Measurements from ENCODE around the gene KRI1. TPM values are rescaled to one million over a fixed set of nuclear protein-coding genes. Genes with fewer than 3 reads are reported as not detected.
"Not testable (repeated sequence)": the region's sequence is repeated elsewhere in the genome, so short reads cannot be mapped to it uniquely, and the experiment has no call there.

The KRI1 gene
- total RNA-seq, 1 donor from 2014 or later, result 10.4 TPM

DNA sequence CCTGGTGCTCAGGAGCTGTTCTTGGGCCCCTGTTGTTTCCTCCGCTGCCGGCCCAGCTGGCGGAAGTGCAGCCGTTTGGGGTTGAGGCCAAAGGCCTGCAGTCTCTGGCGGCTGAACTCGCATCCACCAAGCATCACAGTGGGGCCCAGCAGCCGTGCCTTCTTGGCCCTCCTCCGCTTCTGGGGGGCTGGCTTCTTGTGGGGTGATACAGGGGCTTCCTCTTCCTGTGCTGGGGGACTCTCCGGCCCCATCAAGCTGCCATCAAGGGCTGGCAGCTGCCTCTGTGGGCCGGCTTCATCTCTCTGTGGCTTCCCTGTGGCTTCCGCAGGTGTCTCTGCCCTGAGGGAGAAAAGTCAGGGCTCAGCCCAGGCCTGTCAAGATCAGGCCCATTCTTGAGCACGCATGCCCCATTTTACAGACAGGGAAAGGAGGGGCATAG lies 11.8 kb downstream of the KRI1 start:
- ATAC-seq (ENCODE audit: poor library complexity) (peak; percentile 6), DNase-seq (no peak)
- intact Hi-C loops (cut with DNase I), result no loop called here

DNA sequence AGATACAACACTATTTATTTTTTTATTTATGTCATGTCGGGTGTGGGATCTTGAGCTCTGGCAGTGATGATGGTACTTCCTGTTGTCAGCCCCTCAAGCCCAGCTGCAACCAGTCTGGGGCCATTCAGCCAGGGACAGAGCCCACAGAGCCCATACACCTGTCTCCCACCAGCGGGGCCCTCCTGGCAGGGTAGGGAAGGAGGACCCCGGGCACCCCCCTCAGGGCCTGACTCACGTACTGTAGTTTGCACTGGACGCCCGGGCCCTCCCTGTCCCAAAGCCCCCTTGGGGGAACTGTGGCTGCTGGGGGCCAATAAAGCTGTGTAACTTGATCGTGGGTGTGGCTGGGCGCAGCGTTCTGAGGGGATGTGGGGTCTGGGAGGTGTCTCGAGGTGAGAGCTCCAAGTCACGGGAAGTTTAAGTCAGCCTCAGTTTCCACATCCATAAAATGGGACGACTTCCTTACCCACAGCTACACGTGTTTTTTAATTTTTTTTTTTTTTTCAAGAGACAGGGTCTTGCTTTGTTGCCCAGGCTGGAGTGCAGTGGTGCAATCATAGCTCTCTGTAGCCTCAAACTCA lies 12.6 kb downstream of the KRI1 start:
- intact Hi-C loops (cut with DNase I), result no loop called here
- ATAC-seq (ENCODE audit: poor library complexity) (peak; percentile 13), DNase-seq (no peak)

GRCh38 chr19:10552510-10553053 lies 13.2 kb downstream of the KRI1 start:
- peak; percentile 18 for ATAC-seq (ENCODE audit: poor library complexity)
- no peak for DNase-seq
- intact Hi-C loops (cut with DNase I), result no loop called here

- no peak for ATAC-seq (ENCODE audit: poor library complexity)
- intact Hi-C loops (cut with DNase I), result no loop called here
- no peak for DNase-seq
Observed at GRCh38 chr19:10551698-10552301, 14.0 kb downstream of the KRI1 start.

GRCh38 chr19:10551006-10551405 lies 14.8 kb downstream of the KRI1 start:
- intact Hi-C loops (cut with DNase I); DNase-seq; ATAC-seq (ENCODE audit: poor library complexity): not testable (repeated sequence)

GRCh38 chr19:10550336-10550735 lies 15.5 kb downstream of the KRI1 start:
- intact Hi-C loops (cut with DNase I), result no loop called here
- ATAC-seq (ENCODE audit: poor library complexity), result no peak
- DNase-seq, result no peak

DNA sequence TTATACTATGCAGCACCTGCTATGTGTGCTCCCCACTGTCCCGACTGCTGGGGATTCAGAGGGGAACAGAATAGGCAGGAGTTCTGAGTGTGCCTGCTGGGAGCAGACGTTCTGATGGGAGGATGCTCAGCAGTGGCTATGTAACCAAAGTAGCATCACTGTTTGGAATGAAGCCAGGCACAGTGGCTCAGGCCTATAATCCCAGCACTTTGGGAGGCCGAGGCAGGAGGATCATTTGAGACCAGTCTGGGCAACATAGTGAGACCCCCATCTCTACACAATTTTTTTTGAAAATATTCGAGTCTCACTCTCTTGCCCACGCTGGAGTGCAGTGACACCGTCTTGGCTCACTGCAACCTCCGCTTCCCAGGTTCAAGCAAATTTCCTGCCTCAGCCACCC lies 16.1 kb downstream of the KRI1 start:
- no peak for ATAC-seq (ENCODE audit: poor library complexity)
- intact Hi-C loops (cut with DNase I), result no loop called here
- DNase-seq, result no peak

DNA sequence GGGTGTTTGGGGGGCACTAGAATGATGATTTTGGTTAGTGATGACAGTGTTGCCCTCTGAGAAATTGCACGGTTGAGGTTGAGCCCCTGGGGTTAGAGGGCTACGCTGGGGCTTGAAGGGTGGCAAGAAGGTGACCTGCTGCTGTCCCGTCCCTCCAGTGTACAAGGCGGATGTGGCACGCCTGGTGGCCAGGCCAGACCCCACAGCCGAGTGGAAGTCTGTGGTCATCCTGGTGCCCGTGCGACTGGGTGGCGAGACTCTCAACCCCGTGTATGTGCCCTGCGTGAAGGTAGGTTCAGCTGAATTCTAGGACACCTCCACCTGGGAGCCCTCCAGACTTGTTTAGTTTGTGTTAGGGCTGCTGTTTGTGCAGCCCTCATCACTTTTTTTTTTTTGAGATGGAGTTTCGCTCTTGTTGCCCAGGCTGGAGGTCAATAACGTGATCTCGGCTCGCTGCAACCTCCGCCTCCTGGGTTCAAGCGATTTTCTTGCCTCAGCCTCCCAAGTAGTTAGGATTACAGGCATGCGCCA lies 17.0 kb downstream of the KRI1 start:
- intact Hi-C loops (cut with DNase I), result no loop called here
- DNase-seq (no peak), ATAC-seq (ENCODE audit: poor library complexity) (no peak)

GRCh38 chr19:10546817-10547216 lies 19.0 kb downstream of the KRI1 start:
- DNase-seq, result no peak
- ATAC-seq (ENCODE audit: poor library complexity), result no peak
- intact Hi-C loops (cut with DNase I), result no loop called here

DNA sequence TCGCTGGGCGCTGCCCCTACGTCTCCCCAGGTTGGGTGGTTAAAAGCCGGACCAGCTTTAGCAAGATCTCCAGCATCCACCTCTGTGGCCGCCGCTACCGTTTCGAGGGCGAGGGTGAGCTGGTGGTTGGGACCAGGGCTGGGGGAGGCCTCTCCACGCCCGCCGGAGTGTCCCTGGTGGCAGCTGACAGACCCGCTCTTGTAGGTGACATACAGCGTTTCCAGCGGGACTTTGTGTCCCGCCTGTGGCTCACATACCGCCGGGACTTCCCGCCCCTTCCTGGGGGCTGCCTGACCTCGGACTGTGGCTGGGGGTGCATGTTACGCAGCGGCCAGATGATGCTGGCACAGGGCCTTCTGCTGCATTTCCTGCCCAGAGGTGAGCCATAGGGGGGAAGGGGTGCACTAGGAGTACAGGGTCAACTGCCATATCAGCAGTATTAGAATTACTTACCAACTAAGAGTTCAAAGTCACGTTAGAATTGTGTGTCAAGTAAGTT lies 21.0 kb downstream of the KRI1 start:
- intact Hi-C loops (cut with DNase I), result no loop called here
- ATAC-seq (ENCODE audit: poor library complexity), result no peak
- DNase-seq, result no peak

GRCh38 chr19:10544242-10544752 lies 21.5 kb downstream of the KRI1 start:
- intact Hi-C loops (cut with DNase I), result no loop called here
- peak; percentile 38 for ATAC-seq (ENCODE audit: poor library complexity)
- DNase-seq, result no peak

- intact Hi-C loops (cut with DNase I), result no loop called here
- peak; percentile 87 for DNase-seq
- peak; percentile 94 for ATAC-seq (ENCODE audit: poor library complexity)
Observed at GRCh38 chr19:10543420-10544241, 22.2 kb downstream of the KRI1 start, which contains the start of gene ATG4D. Gene ATG4D (plus strand): TSS chr19:10543904. CDS start chr19:10544091, 187 bp downstream.

DNA sequence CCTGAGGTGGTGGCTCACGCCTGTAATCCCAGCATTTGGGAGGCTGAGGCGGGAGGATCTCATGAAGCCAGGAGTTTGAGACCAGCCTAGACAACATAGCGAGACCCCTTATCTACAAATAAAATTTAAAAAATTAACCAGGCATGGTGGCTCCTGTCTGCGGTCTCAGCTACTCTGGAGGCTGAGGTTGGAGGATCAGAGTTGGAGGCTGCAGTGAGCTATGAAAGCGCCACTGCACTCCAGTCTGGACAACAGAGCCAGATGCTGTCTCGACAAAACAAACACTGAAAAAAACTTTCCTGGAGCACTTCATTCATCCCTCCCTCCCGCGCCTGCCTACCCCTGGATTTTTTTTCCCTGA lies 22.8 kb downstream of the KRI1 start:
- ATAC-seq (ENCODE audit: poor library complexity), result no peak
- intact Hi-C loops (cut with DNase I), result no loop called here

DNA sequence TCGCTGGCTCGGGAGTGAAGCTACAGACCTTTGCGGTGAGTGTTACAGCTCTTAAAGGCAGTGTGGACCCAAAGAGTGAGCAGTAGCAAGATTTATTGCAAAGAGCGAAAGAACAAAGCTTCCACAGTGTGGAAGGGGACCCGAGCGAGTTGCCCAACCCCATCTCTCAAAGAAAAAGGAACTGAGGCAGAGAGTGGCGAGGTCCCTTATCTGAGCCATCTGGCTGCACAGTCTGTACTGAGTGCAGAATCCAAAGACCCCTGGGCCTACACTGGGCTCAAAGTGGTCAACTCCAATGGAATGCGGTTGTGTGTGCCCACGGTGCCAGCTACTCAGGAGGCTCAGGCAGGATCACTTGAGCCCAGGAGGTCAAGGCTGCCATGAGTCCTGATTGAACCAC lies 26.8 kb downstream of the KRI1 start:
- intact Hi-C loops (cut with DNase I); ATAC-seq (ENCODE audit: poor library complexity); DNase-seq: not testable (repeated sequence)

More for the DNA sequence above, 22.8 kb downstream of the KRI1 start:
- DNase-seq, result no peak

DNA sequence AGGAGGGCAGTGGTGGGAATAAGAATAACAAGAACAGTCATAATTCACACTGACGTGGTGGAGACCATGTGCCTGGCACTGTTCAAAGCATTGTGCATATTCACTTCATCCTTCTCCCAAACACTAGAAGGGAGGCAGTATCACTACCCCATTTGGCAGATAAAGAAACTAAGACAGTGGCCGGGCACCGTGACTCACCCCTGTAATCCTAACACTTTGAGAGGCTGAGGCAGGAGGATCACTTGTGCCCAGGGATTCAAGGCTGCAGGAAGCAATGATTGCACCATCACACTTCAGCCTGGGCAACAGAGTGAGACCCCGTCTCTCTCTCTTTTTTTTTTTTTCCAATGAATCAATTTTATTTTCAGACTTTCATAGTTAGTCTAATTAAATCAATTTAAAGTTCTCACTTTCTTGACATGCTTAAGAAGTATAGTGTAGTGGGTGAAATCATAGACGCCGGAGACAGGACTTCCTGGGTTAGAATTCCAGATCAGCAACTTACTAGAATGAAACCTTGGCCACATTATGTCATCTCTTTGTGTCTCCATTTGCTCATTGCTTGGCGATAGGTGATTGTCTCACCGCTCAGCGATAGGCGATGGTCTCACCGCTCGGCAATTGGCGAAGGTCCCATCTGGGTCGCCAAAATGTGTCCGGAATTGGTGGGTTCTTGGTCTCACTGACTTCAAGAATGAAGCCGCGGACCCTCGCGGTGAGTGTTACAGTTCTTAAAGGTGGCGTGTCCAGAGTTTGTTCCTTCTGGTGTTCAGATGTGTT lies 27.4 kb downstream of the KRI1 start:
- ATAC-seq (ENCODE audit: poor library complexity), result no peak
- intact Hi-C loops (cut with DNase I), result no loop called here

GRCh38 chr19:10537668-10538067 lies 28.1 kb downstream of the KRI1 start:
- intact Hi-C loops (cut with DNase I), result no loop called here
- DNase-seq, result no peak
- ATAC-seq (ENCODE audit: poor library complexity), result no peak

More for the DNA sequence above, 27.4 kb downstream of the KRI1 start:
- no peak for DNase-seq

- DNase-seq (no peak), ATAC-seq (ENCODE audit: poor library complexity) (no peak)
- intact Hi-C loops (cut with DNase I), result no loop called here
Observed at GRCh38 chr19:10535613-10536012, 30.2 kb downstream of the KRI1 start.

All from Right ventricle myocardium superior (tissue), 1 donor.